ENCODE data around the gene GABRR2.
A peak's percentile ranks its signal among the peaks of the same experiment; 100 is the strongest.

Gene GABRR2

DNA sequence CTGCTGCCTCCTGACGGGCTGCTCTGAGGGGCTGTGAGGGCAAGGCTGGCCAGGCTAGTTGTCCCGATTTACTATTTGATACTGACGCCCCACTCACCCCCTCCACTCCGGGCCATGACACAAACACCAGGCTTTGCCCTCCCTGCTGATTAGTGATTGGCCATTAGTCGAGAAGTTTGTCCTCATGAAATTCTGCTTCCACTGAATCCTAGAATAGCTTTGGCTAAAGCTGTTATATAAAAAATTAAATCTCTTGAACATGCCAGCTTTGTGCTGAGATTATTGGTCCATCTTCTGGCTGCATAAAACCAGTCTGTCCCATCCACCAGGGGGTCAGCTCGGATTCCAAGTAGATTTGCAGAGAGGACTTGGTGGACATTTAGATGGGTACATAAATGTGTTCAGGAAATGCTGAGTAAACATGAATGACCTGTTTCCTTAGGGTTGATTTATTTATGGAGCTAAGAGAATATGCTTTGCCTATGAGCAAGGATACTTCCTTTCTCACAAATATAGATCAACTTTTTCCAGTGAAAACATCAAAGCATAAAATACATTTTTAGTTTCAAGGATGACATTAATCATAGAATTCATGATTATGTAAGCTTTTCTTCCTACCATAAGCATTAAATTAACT, at the start of gene GABRR2:
Gene GABRR2, minus strand, starts transcription at position 51 of the 637 bp plus-strand sequence. CDS start 134 bp downstream, outside the sequence.
- H3K27ac ChIP-seq, result no peak within 1 kb of the TSS
- DNase-seq, result peak; percentile 44

DNA sequence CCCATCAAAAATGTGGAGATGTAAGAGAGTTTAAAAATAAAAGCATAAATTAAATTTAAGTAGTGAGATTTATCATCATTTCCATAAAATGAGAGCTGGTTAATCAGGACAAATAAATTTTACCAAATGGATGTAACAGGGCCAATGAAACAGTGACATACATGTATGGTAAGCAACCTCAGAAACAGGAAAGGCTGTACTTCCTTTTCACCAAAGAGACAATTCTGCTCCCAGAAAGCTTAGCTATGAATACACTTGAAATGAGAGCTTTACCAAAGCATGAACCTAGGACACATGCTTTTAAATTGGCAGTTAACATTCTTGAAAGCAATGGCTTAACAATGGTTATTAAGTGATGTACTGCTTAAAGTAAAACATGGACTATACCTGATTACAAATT, 49.5 kb upstream of the GABRR2 start:
- H3K27me3 ChIP-seq (ENCODE audit: insufficient read depth, low read depth, severe bottlenecking), result no peaks in the 10 kb centered on the region
- TF ChIP-seq CTCF (IDR thresholded peaks at IDR 0.05; ENCODE audit: low read depth, low read length), result no peak
- H3K4me3 ChIP-seq (ENCODE audit: low read depth, low read length), result no peak overlapping the region
- H3K9me3 ChIP-seq (ENCODE audit: severe bottlenecking), result no peaks in the 10 kb centered on the region
- no peak for DNase-seq
- H3K36me3 ChIP-seq, result peaks cover 6% of the 10 kb centered on the region; the same call in 1 of the 2 replicates
- H3K27ac ChIP-seq, result no peak overlapping the region

More for the DNA sequence above, at the start of gene GABRR2:
- Histone ChIP-seq H3K36me3 (no peaks in the 10 kb centered on the region), H3K4me3 (ENCODE audit: low read depth, low read length) (no peak within 1 kb of the TSS), H3K9me3 (ENCODE audit: severe bottlenecking) (peaks cover 1% of the 10 kb centered on the region), H3K27me3 (ENCODE audit: insufficient read depth, low read depth, severe bottlenecking) (no peaks in the 10 kb centered on the region)
- no peak for TF ChIP-seq CTCF (IDR thresholded peaks at IDR 0.05; ENCODE audit: low read depth, low read length)

DNA sequence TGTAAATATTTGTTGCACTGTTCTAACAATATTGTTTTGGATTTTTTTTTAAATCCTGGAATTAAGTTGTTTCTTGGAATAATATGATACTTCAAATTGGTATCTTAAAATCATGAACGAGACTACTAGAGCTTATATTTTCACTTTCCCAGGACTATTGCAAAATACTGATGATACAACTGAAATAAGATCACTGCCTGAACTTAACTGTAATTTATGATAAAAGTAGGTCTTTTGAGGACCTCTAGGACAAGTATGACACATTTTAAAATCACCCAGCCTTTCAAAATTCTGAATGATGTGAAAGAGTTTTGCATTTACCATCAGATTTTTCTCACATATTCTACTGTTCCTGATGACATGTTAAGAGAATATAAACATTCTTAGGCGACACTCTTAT, 46.1 kb upstream of the GABRR2 start:
- no peak overlapping the region for H3K27ac ChIP-seq
- no peak for DNase-seq
- no peaks in the 10 kb centered on the region for H3K36me3 ChIP-seq
- H3K4me3 ChIP-seq (ENCODE audit: low read depth, low read length), result no peak overlapping the region
- H3K9me3 ChIP-seq (ENCODE audit: severe bottlenecking), result no peaks in the 10 kb centered on the region
- no peaks in the 10 kb centered on the region for H3K27me3 ChIP-seq (ENCODE audit: insufficient read depth, low read depth, severe bottlenecking)
- no peak for TF ChIP-seq CTCF (IDR thresholded peaks at IDR 0.05; ENCODE audit: low read depth, low read length)

DNA sequence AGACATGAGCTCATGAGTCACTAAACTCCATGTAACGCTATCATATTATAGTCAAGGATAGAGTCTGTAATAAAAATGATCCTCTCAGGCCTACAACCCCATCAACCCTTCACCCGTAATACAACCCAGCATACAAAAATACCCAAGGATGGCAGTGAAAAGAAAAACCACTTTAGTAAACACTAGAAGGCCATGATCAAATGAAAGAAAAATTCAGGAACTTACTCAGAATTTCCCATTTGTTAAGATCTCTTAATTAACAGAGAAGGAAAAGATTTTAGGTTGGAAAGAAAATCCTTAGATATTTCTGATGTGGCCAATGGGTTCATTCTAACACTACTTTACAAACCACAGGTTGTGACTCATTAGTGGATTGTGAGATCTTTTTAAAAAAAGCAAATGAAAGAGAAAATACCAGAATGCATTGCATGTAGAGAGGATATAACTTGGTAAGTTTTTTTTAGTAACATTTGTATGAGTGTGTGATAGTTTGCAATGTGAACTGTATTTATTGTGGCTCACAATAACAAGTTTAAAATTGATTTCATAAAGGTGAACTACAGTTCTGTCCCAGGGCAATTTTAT, 45.4 kb upstream of the GABRR2 start:
- TF ChIP-seq CTCF (IDR thresholded peaks at IDR 0.05; ENCODE audit: low read depth, low read length), result no peak
- no peaks in the 10 kb centered on the region for H3K9me3 ChIP-seq (ENCODE audit: severe bottlenecking)
- H3K27me3 ChIP-seq (ENCODE audit: insufficient read depth, low read depth, severe bottlenecking), result no peaks in the 10 kb centered on the region
- no peak overlapping the region for H3K4me3 ChIP-seq (ENCODE audit: low read depth, low read length)
- no peaks in the 10 kb centered on the region for H3K36me3 ChIP-seq
- no peak for DNase-seq
- H3K27ac ChIP-seq, result no peak overlapping the region

DNA sequence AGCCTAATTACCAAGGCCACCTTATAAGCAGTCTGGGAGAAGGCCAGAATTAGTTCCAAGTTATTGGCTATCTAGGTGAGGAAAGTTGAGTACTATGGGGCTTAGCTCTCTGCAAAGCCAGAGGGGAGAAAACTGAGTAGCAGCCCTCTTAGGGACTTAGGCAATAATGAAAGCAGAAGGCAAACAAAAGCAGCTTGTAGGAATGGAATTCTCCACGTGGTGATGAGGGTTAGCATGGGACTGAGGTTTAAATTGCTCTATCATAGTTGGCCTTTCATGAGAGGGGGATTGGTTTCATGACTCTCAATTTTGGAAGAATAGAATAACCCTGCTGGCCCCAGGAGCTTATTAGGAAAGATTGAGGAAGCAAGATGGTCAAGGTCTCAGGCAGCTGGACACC, 44.5 kb upstream of the GABRR2 start:
- H3K36me3 ChIP-seq, result no peaks in the 10 kb centered on the region
- H3K9me3 ChIP-seq (ENCODE audit: severe bottlenecking), result no peaks in the 10 kb centered on the region
- no peak overlapping the region for H3K27ac ChIP-seq
- H3K27me3 ChIP-seq (ENCODE audit: insufficient read depth, low read depth, severe bottlenecking), result no peaks in the 10 kb centered on the region
- TF ChIP-seq CTCF (IDR thresholded peaks at IDR 0.05; ENCODE audit: low read depth, low read length), result no peak
- H3K4me3 ChIP-seq (ENCODE audit: low read depth, low read length), result no peak overlapping the region
- no peak for DNase-seq

- H3K4me3 ChIP-seq (ENCODE audit: low read depth, low read length), result no peak overlapping the region
- H3K36me3 ChIP-seq, result no peaks in the 10 kb centered on the region
- H3K27ac ChIP-seq, result no peak overlapping the region
- DNase-seq, result no peak
- no peaks in the 10 kb centered on the region for H3K27me3 ChIP-seq (ENCODE audit: insufficient read depth, low read depth, severe bottlenecking)
- H3K9me3 ChIP-seq (ENCODE audit: severe bottlenecking), result no peaks in the 10 kb centered on the region
- TF ChIP-seq CTCF (IDR thresholded peaks at IDR 0.05; ENCODE audit: low read depth, low read length), result no peak
Observed at GRCh38 chr6:89357390-89357789, 42.3 kb upstream of the GABRR2 start.
